H9 (cell line): ENCODE data around the gene SYT17. TPM values are rescaled to one million over a fixed set of nuclear protein-coding genes. Genes with fewer than 3 reads are reported as not detected.

Experiments used
- DNase-seq: peaks from one replicate; pipeline ENCODE4 v3.0.0-alpha.2; 2017
- H2AFZ ChIP-seq: one replicate; pipeline ENCODE4 v1.6.1; 2013; ENCODE audit warnings: mild to moderate bottlenecking, low read length, control low read depth, moderate library complexity
- H2AK5ac ChIP-seq: 2 replicates; pipeline ENCODE4 v1.6.1; 2013; ENCODE audit warnings: low read length, control low read depth, mixed read lengths; ENCODE audit not compliant: insufficient read length
- H2BK120ac ChIP-seq: one replicate; pipeline ENCODE4 v1.6.1; 2013; ENCODE audit warnings: low read depth, mild to moderate bottlenecking, low read length, control low read depth, inconsistent platforms; ENCODE audit not compliant: poor library complexity, severe bottlenecking
- H2BK12ac ChIP-seq: 2 replicates; pipeline ENCODE4 v1.6.1; 2013; ENCODE audit warnings: low read length, control low read depth, mixed read lengths, low read depth; ENCODE audit not compliant: insufficient read length
- H2BK15ac ChIP-seq: 2 replicates; pipeline ENCODE4 v1.6.1; 2013; ENCODE audit warnings: low read depth, low read length, control low read depth
- H2BK20ac ChIP-seq: one replicate; pipeline ENCODE4 v1.6.1; 2013; ENCODE audit warnings: low read depth, mild to moderate bottlenecking, low read length, control low read depth, inconsistent platforms; ENCODE audit not compliant: poor library complexity, severe bottlenecking
- H2BK5ac ChIP-seq: 2 replicates; pipeline ENCODE4 v1.6.1; 2013; ENCODE audit warnings: low read length, control low read depth, mixed read lengths; ENCODE audit not compliant: insufficient read length
- H3K14ac ChIP-seq: 2 replicates; pipeline ENCODE4 v1.6.1; 2013; ENCODE audit warnings: low read length, control low read depth; ENCODE audit not compliant: insufficient read depth
- H3K18ac ChIP-seq: 2 replicates; pipeline ENCODE4 v1.6.1; 2013; ENCODE audit warnings: low read depth, mild to moderate bottlenecking, mixed read lengths, low read length, control low read depth; ENCODE audit not compliant: insufficient read length
- H3K23ac ChIP-seq: 2 replicates; pipeline ENCODE4 v1.6.1; 2013; ENCODE audit warnings: low read length, control low read depth, mixed read lengths, low read depth; ENCODE audit not compliant: insufficient read length
- H3K23me2 ChIP-seq: 2 replicates; pipeline ENCODE4 v1.6.1; 2013; ENCODE audit warnings: low read depth, mild to moderate bottlenecking, mixed read lengths, low read length, control low read depth; ENCODE audit not compliant: insufficient read length, poor library complexity, severe bottlenecking
- H3K27ac ChIP-seq: 2 replicates; pipeline ENCODE4 v1.5.1; 2013; ENCODE audit warnings: low read length, control low read depth, mixed read lengths, low read depth; ENCODE audit not compliant: insufficient read length
- H3K27me3 ChIP-seq: 2 replicates; pipeline ENCODE4 v1.6.1; 2013; ENCODE audit warnings: low read length, control low read depth, inconsistent platforms; ENCODE audit not compliant: insufficient read depth
- H3K4ac ChIP-seq: 2 replicates; pipeline ENCODE4 v1.6.1; 2013; ENCODE audit warnings: low read depth, mild to moderate bottlenecking, control low read depth, inconsistent platforms, low read length, moderate library complexity
- H3K4me1 ChIP-seq: 2 replicates; pipeline ENCODE4 v1.6.1; 2013; ENCODE audit warnings: low read length, control low read depth, inconsistent platforms; ENCODE audit not compliant: insufficient read depth
- H3K4me2 ChIP-seq: 2 replicates; pipeline ENCODE4 v1.6.1; 2013; ENCODE audit warnings: low read length, control low read depth, mixed read lengths; ENCODE audit not compliant: insufficient read length, insufficient read depth
- H3K56ac ChIP-seq: 2 replicates; pipeline ENCODE4 v1.6.1; 2013; ENCODE audit warnings: low read depth, mild to moderate bottlenecking, mixed read lengths, low read length, control low read depth; ENCODE audit not compliant: insufficient read length
- H3K79me1 ChIP-seq: 2 replicates; pipeline ENCODE4 v1.6.1; 2013; ENCODE audit warnings: low read depth, mild to moderate bottlenecking, moderate library complexity, low read length, control low read depth, inconsistent platforms; ENCODE audit not compliant: insufficient read depth, poor library complexity, severe bottlenecking
- H3K79me2 ChIP-seq: 2 replicates; pipeline ENCODE4 v1.6.1; 2013; ENCODE audit warnings: low read length, control low read depth, inconsistent platforms; ENCODE audit not compliant: insufficient read depth
- H3K9ac ChIP-seq: 2 replicates; pipeline ENCODE4 v1.6.1; 2013; ENCODE audit warnings: low read length, control low read depth, mixed read lengths; ENCODE audit not compliant: insufficient read length; ENCODE audit errors: extremely low read depth
- H3K9me3 ChIP-seq: one replicate; pipeline ENCODE4 v1.6.1; 2013; ENCODE audit warnings: low read depth, low read length, inconsistent platforms; ENCODE audit not compliant: control insufficient read depth
- H3T11ph ChIP-seq: one replicate; pipeline ENCODE4 v1.6.1; 2013; ENCODE audit warnings: mild to moderate bottlenecking, low read length, control low read depth, inconsistent platforms
- H4K20me1 ChIP-seq: one replicate; pipeline ENCODE4 v1.6.1; 2013; ENCODE audit not compliant: control insufficient read depth, insufficient read length, insufficient read depth
- H4K5ac ChIP-seq: 2 replicates; pipeline ENCODE4 v1.6.1; 2013; ENCODE audit warnings: low read depth, mild to moderate bottlenecking, mixed read lengths, low read length, control low read depth; ENCODE audit not compliant: insufficient read length
- H4K8ac ChIP-seq: replicated peaks from 2 replicates; pipeline ENCODE4 v1.6.1; 2013; ENCODE audit warnings: low read length, control low read depth, mixed read lengths, low read depth; ENCODE audit not compliant: insufficient read length
- H4K91ac ChIP-seq: 2 replicates; pipeline ENCODE4 v1.6.1; 2013; ENCODE audit warnings: low read depth, mild to moderate bottlenecking, moderate library complexity, mixed read lengths, low read length, control low read depth; ENCODE audit not compliant: insufficient read length
- H3K27ac Mint-ChIP-seq, 3 experiments: 2 replicates in 2 of 3; 3 replicates in 1 of 3; pipeline ENCODE4 v1.8.0; 2020 to 2021; ENCODE audit warnings: mixed read lengths in 3 of 3, mild to moderate bottlenecking in 1 of 3, moderate library complexity in 1 of 3
- H3K27me3 Mint-ChIP-seq: 2 replicates; pipeline ENCODE4 v1.8.0; 2021; ENCODE audit warnings: low read depth, mild to moderate bottlenecking, moderate library complexity, mixed read lengths
- H3K36me3 Mint-ChIP-seq, 3 experiments: 2 replicates in 2 of 3; 3 replicates in 1 of 3; pipeline ENCODE4 v1.8.0; 2020 to 2021; ENCODE audit warnings: low read depth in 3 of 3, mixed read lengths in 3 of 3; ENCODE audit not compliant: insufficient read depth in 1 of 3
- H3K4me1 Mint-ChIP-seq, 2 experiments: 2 replicates each; pipeline ENCODE4 v1.8.0; 2020; ENCODE audit warnings: mixed read lengths in 2 of 2
- H3K4me3 Mint-ChIP-seq, 2 experiments: 2 replicates in 1 of 2; 3 replicates in 1 of 2; pipeline ENCODE4 v1.8.0; 2020 to 2021; ENCODE audit warnings: mild to moderate bottlenecking in 2 of 2, mixed read lengths in 2 of 2, moderate library complexity in 1 of 2
- H3K9me3 Mint-ChIP-seq, 2 experiments: 2 replicates in 1 of 2; 3 replicates in 1 of 2; pipeline ENCODE4 v1.8.0; 2020; ENCODE audit warnings: mild to moderate bottlenecking in 2 of 2, mixed read lengths in 2 of 2, moderate library complexity in 1 of 2
- CTCF ChIP-seq: fragments of 200-600 bp; sonication (generic); conservative IDR thresholded peaks from 3 replicates; pipeline ENCODE4 v1.8.0; 2021; ENCODE audit warnings: antibody characterized with exemption, mild to moderate bottlenecking
- WGBS: extraction: QIAGEN DNeasy Blood & Tissue Kit; methylation state at CpG from one replicate; pipeline ENCODE4 v1.1.7; 2013; ENCODE audit warnings: missing lambda C conversion rate, low lambda C conversion rate, mixed read lengths; ENCODE audit not compliant: insufficient read length; ENCODE audit errors: extremely low coverage; 5-methylcytosine and 5-hydroxymethylcytosine counted together
- total RNA-seq: library from RNA; stranded (reverse); gene quantifications from 2 replicates; pipeline ENCODE4 v1.2.1, GENCODE V29; 2021

SYT17 gene
- total RNA-seq, 1 experiment from 2014 or later: 3.0 TPM

- no peak overlapping the region for H2AFZ ChIP-seq
- Mint-ChIP-seq H3K36me3 (peaks cover 2 to 5% (median 4%) of the 10 kb centered on the region in 3 experiments; a peak in 4 of 7 replicates), H3K9me3 (no peaks in the 10 kb centered on the region; a peak in 1 of 5 replicates), H3K27me3 (no peaks in the 10 kb centered on the region), H3K4me3 (no peak overlapping the region; a peak in 1 of 5 replicates), H3K27ac (peak overlapping the region in 1 of 3 experiments; percentile 94; a peak in 2 of 7 replicates), H3K4me1 (peaks cover 4 to 7% of the 10 kb centered on the region in 2 experiments; a peak in 3 of 4 replicates)
- TF ChIP-seq CTCF: peak; percentile 95
- H2BK12ac ChIP-seq: no peak overlapping the region
- H2AK5ac ChIP-seq: no peak overlapping the region
- no peak overlapping the region for H4K8ac ChIP-seq
- no peaks in the 10 kb centered on the region for H3K4me1 ChIP-seq
- DNase-seq: peak; percentile 49
- H2BK120ac ChIP-seq: no peak overlapping the region
- no peak overlapping the region for H2BK5ac ChIP-seq
- no peaks in the 10 kb centered on the region for H4K20me1 ChIP-seq
- no peak overlapping the region for H3K56ac ChIP-seq
- no peak overlapping the region for H3K18ac ChIP-seq
- H4K91ac ChIP-seq: no peak overlapping the region
- H3T11ph ChIP-seq: no peak overlapping the region
- H3K27ac ChIP-seq: no peak overlapping the region
- H3K9ac ChIP-seq: no peak overlapping the region
- WGBS: no CpG with 5 or more reads among the region's 27 CpGs
- no peaks in the 10 kb centered on the region for H3K27me3 ChIP-seq
- H3K4ac ChIP-seq: no peak overlapping the region
- H3K23me2 ChIP-seq: no peaks in the 10 kb centered on the region
- no peaks in the 10 kb centered on the region for H3K79me2 ChIP-seq
- no peak overlapping the region for H3K23ac ChIP-seq
- H3K4me2 ChIP-seq: no peak overlapping the region
- no peaks in the 10 kb centered on the region for H3K9me3 ChIP-seq
- no peaks in the 10 kb centered on the region for H3K79me1 ChIP-seq
- no peak overlapping the region for H4K5ac ChIP-seq
- H2BK20ac ChIP-seq: no peak overlapping the region
- H3K14ac ChIP-seq: no peak overlapping the region
- H2BK15ac ChIP-seq: no peak overlapping the region
Measured at GRCh38 chr16:19179546-19180490, 11.8 kb downstream of the SYT17 start.
